OCI-LY7 (cell line): Measurements from ENCODE around the gene TJP1. TPM values are rescaled to one million over a fixed set of nuclear protein-coding genes. Genes with fewer than 3 reads are reported as not detected.

ENCODE experiments used
- BruUV-seq: library from RNA; stranded (reverse); fragments of 400-500 nt; replicated peaks from 2 replicates; lab custom pipeline; 2021; lab: Mats Ljungman, UMichigan
- CTCF ChIA-PET: fragments of 300-600 bp; sonication (Branson Sonifier 250); formaldehyde crosslinking; loops from one replicate; lab custom pipeline; 2022; ENCODE audit warnings: antibody characterized with exemption; ENCODE audit not compliant: unreplicated experiment; lab: Charles Lee
- POLR2A ChIA-PET: fragments of 300-600 bp; sonication (Branson Sonifier 250); formaldehyde crosslinking; loops from one replicate; lab custom pipeline; 2022; ENCODE audit warnings: antibody characterized with exemption; lab: Charles Lee
- DNase-seq: peaks from one replicate; pipeline ENCODE4 v3.0.0-alpha.2; 2015; ENCODE audit warnings: low spot score
- H2AFZ ChIP-seq: fragments of 200-600 bp; sonication (generic), shearing (Covaris generic); 2 replicates; pipeline ENCODE4 v1.6.1; 2014; ENCODE audit warnings: mild to moderate bottlenecking, antibody characterized with exemption, low read length, moderate library complexity
- H3K27ac ChIP-seq: fragments of 200-600 bp; sonication (generic); 2 replicates; pipeline ENCODE4 v1.5.1; 2014; ENCODE audit warnings: mixed run types, low read depth, mild to moderate bottlenecking, moderate library complexity, low read length, inconsistent platforms; ENCODE audit not compliant: poor library complexity, severe bottlenecking
- H3K36me3 ChIP-seq: fragments of 200-600 bp; sonication (generic); 2 replicates; pipeline ENCODE4 v1.6.1; 2014; ENCODE audit warnings: mild to moderate bottlenecking, antibody characterized with exemption, low read length, moderate library complexity, mixed read lengths; ENCODE audit not compliant: insufficient read depth
- H3K4me1 ChIP-seq: fragments of 200-600 bp; sonication (generic); 2 replicates; pipeline ENCODE4 v1.5.1; 2014; ENCODE audit warnings: mild to moderate bottlenecking, low read length; ENCODE audit not compliant: insufficient read depth, poor library complexity, severe bottlenecking
- H3K4me2 ChIP-seq: fragments of 200-600 bp; sonication (generic); 2 replicates; pipeline ENCODE4 v1.6.1; 2014; ENCODE audit warnings: mild to moderate bottlenecking, low read length
- H3K4me3 ChIP-seq: fragments of 200-600 bp; sonication (generic); 2 replicates; pipeline ENCODE4 v1.5.1; 2014; ENCODE audit warnings: mild to moderate bottlenecking, low read depth, low read length; ENCODE audit not compliant: poor library complexity, severe bottlenecking
- H3K79me2 ChIP-seq: fragments of 200-600 bp; sonication (generic); 2 replicates; pipeline ENCODE4 v1.6.1; 2016; ENCODE audit warnings: low read depth, mild to moderate bottlenecking, low read length, moderate library complexity, mixed read lengths; ENCODE audit not compliant: insufficient read depth
- H3K9me2 ChIP-seq: fragments of 200-600 bp; sonication (generic); 2 replicates; pipeline ENCODE4 v1.6.1; 2016; ENCODE audit warnings: mild to moderate bottlenecking, low read length, mixed read lengths; ENCODE audit not compliant: insufficient read depth
- H3K9me3 ChIP-seq: fragments of 200-600 bp; sonication (generic); 2 replicates; pipeline ENCODE4 v1.6.1; 2014; ENCODE audit warnings: mild to moderate bottlenecking, mixed run types, low read length, mixed read lengths
- H4K20me1 ChIP-seq: fragments of 200-600 bp; sonication (generic); 2 replicates; pipeline ENCODE4 v1.6.1; 2014; ENCODE audit warnings: mild to moderate bottlenecking, antibody characterized with exemption, low read length, moderate library complexity, mixed read lengths; ENCODE audit not compliant: insufficient read depth
- CTCF ChIP-seq: fragments of 200-600 bp; sonication (generic); conservative IDR thresholded peaks from 2 replicates; pipeline ENCODE4 v1.5.1; 2014; ENCODE audit warnings: mild to moderate bottlenecking, antibody characterized with exemption, low read length, moderate library complexity, mixed read lengths
- EZH2phosphoT487 ChIP-seq: fragments of 200-600 bp; sonication (generic); IDR thresholded peaks from 2 replicates; pipeline ENCODE4 v1.6.1; 2018; ENCODE audit warnings: low read depth, borderline replicate concordance, mild to moderate bottlenecking, mixed run types, antibody characterized with exemption, low read length, moderate library complexity, mixed read lengths
- intact Hi-C: fragments of 100-400 bp; cut with micrococcal nuclease; formaldehyde crosslinking; loops from one replicate; pipeline ENCODE4 v1.10.0; 2022; ENCODE audit not compliant: unreplicated experiment
- total RNA-seq, 2 experiments: library from RNA; depleted of rRNA in 1 of 2; stranded (reverse); fragments of >200 nt in 1 of 2; shearing (Covaris generic) in 1 of 2; gene quantifications; 2 replicates each; pipeline ENCODE4 v1.2.3, GENCODE V29; 2014 to 2022

The TJP1 gene
- total RNA-seq, 2 experiments from 2014 or later: 0.19 to 0.32 TPM

- H3K9me3 ChIP-seq: no peaks in the 10 kb centered on the region
- H2AFZ ChIP-seq: no peak overlapping the region
- H4K20me1 ChIP-seq: no peaks in the 10 kb centered on the region
- intact Hi-C loops: no loop called here
- no peak overlapping the region for H3K4me3 ChIP-seq
- no peak overlapping the region for H3K4me2 ChIP-seq
- no peak overlapping the region for H3K27ac ChIP-seq
- no peaks in the 10 kb centered on the region for H3K79me2 ChIP-seq
- DNase-seq: no peak
- H3K9me2 ChIP-seq: no peaks in the 10 kb centered on the region
- BruUV-seq: no TSS peak
- peaks cover 9% of the 10 kb centered on the region for H3K4me1 ChIP-seq
- TF ChIP-seq CTCF (no peak), EZH2phosphoT487 (no peak)
- no peaks in the 10 kb centered on the region for H3K36me3 ChIP-seq
- ChIA-PET CTCF (no interaction called here), POLR2A (no interaction called here)
Observed at GRCh38 chr15:29805043-29805707, 17.1 kb downstream of the TJP1 start.

- CTCF ChIA-PET: no interaction called here
- POLR2A ChIA-PET: interaction anchor here (0.5 to 1.0 kb wide), 2 partner anchors 10 to 24 kb away, joined by 3 to 4 read pairs; no protein-coding TSS in a partner anchor
- no peaks in the 10 kb centered on the region for H3K79me2 ChIP-seq
Observed at GRCh38 chr15:29802411-29802810, 19.9 kb downstream of the TJP1 start.

GRCh38 chr15:29800491-29801366 lies 21.5 kb downstream of the TJP1 start:
- Histone ChIP-seq H3K4me2 (peak overlapping the region; percentile 45), H3K27ac (peak overlapping the region; percentile 16), H4K20me1 (no peaks in the 10 kb centered on the region), H2AFZ (peak overlapping the region; percentile 83), H3K4me1 (peaks cover 16% of the 10 kb centered on the region), H3K79me2 (no peaks in the 10 kb centered on the region), H3K4me3 (no peak overlapping the region), H3K36me3 (no peaks in the 10 kb centered on the region), H3K9me3 (no peaks in the 10 kb centered on the region), H3K9me2 (no peaks in the 10 kb centered on the region)
- TF ChIP-seq EZH2phosphoT487 (no peak), CTCF (no peak)
- intact Hi-C loops: no loop called here
- ChIA-PET POLR2A (interaction anchor here (0.6 kb wide), 1 partner anchor 489 kb away, joined by 8 read pairs; no protein-coding TSS in a partner anchor), CTCF (no interaction called here)
- no TSS peak for BruUV-seq
- peak; percentile 8 for DNase-seq

More at GRCh38 chr15:29802411-29802810, 19.9 kb downstream of the TJP1 start:
- Histone ChIP-seq H2AFZ (no peak overlapping the region), H3K4me3 (no peak overlapping the region), H3K4me1 (peaks cover 16% of the 10 kb centered on the region), H3K9me3 (no peaks in the 10 kb centered on the region), H3K27ac (no peak overlapping the region), H3K36me3 (no peaks in the 10 kb centered on the region), H3K4me2 (no peak overlapping the region), H3K9me2 (no peaks in the 10 kb centered on the region), H4K20me1 (no peaks in the 10 kb centered on the region)
- TF ChIP-seq EZH2phosphoT487: no peak
- intact Hi-C loops: no loop called here
- DNase-seq: no peak
- BruUV-seq: no TSS peak
